GM12878 (cell line): Measurements from ENCODE around the gene ARMC9.

Experiments used
- ATF2 ChIP-seq: IDR thresholded peaks from 2 replicates; pipeline ENCODE4 v1.6.1; 2012; ENCODE audit warnings: low read length, inconsistent platforms
- BRCA1 ChIP-seq: IDR thresholded peaks from 2 replicates; pipeline ENCODE4 v1.6.1; 2011; ENCODE audit warnings: low read depth, low read length, improper control_type of control experiment
- CEBPB ChIP-seq, 2 experiments: fragments of 150-350 bp in 1 of 2; IDR thresholded peaks; 2 replicates each; pipeline ENCODE4 v1.6.1; 2012 to 2014; ENCODE audit warnings: low read depth in 2 of 2, low read length in 2 of 2, borderline replicate concordance in 1 of 2, inconsistent platforms in 1 of 2
- CREM ChIP-seq: IDR thresholded peaks from 2 replicates; pipeline ENCODE4 v1.6.1; 2014; ENCODE audit warnings: antibody characterized with exemption, low read depth
- CTCF ChIP-seq, 3 experiments: IDR thresholded peaks in 2 of 3; conservative IDR thresholded peaks in 1 of 3; 2 replicates each; pipeline ENCODE4 v1.5.1; 2011; ENCODE audit warnings: low read depth in 3 of 3, low read length in 3 of 3, mild to moderate bottlenecking in 3 of 3, control low read depth in 2 of 3, moderate library complexity in 2 of 3, inconsistent platforms in 1 of 3, mixed read lengths in 1 of 3; ENCODE audit not compliant: control insufficient read depth in 2 of 3, insufficient read depth in 1 of 3; ENCODE audit errors: extremely low read depth in 1 of 3
- ELK1 ChIP-seq: IDR thresholded peaks from 2 replicates; pipeline ENCODE4 v1.6.1; 2012; ENCODE audit warnings: low read depth, low read length, improper control_type of control experiment
- EZH2 ChIP-seq: IDR thresholded peaks from 2 replicates; pipeline ENCODE4 v1.6.1; 2012; ENCODE audit warnings: low read depth, mild to moderate bottlenecking, control low read depth, inconsistent platforms, low read length, borderline replicate concordance; ENCODE audit not compliant: control insufficient read depth
- POLR2AphosphoS5 ChIP-seq: IDR thresholded peaks from 2 replicates; pipeline ENCODE4 v1.6.1; 2011; ENCODE audit warnings: mild to moderate bottlenecking, low read length, inconsistent platforms
- SIN3A ChIP-seq: IDR thresholded peaks from 2 replicates; pipeline ENCODE4 v1.6.1; 2012; ENCODE audit warnings: low read depth, low read length, improper control_type of control experiment
- TAF1 ChIP-seq: IDR thresholded peaks from 2 replicates; pipeline ENCODE4 v1.6.1; 2011; ENCODE audit warnings: mild to moderate bottlenecking, low read depth, low read length, borderline replicate concordance
- TCF7 ChIP-seq: IDR thresholded peaks from 2 replicates; pipeline ENCODE4 v1.6.1; 2014; ENCODE audit warnings: antibody characterized with exemption, borderline replicate concordance
- YY1 ChIP-seq: IDR thresholded peaks from 2 replicates; pipeline ENCODE4 v1.6.1; 2011; ENCODE audit warnings: low read depth, mild to moderate bottlenecking, low read length

GRCh38 chr2:231323316-231323715 is 124.9 kb downstream of the ARMC9 start:
- TF ChIP-seq YY1 (no peak), CEBPB (IDR thresholded peaks at IDR 0.05; ENCODE audit: borderline replicate concordance in 1 of 2, low read depth in 2 of 2, low read length in 2 of 2) (no peak), TAF1 (no peak), ELK1 (no peak), BRCA1 (no peak), CTCF (IDR thresholded peaks at IDR 0.05 in 2 of 3, conservative IDR thresholded peaks at IDR 0.05 in 1 of 3; ENCODE audit: control insufficient read depth in 2 of 3, extremely low read depth in 1 of 3, insufficient read depth in 1 of 3, low read depth in 3 of 3, low read length in 3 of 3) (no peak), POLR2AphosphoS5 (no peak), CREM (no peak), TCF7 (no peak), SIN3A (no peak), EZH2 (no peak), ATF2 (no peak)
